Activated CD8-positive, alpha-beta memory T cell treated with anti-CD3 and anti-CD28 coated beads for 36 hours (primary cell): ENCODE data around the gene C14orf39. TPM values are rescaled to one million over a fixed set of nuclear protein-coding genes. Genes with fewer than 3 reads are reported as not detected.
"Not testable (repeated sequence)": the region's sequence is repeated elsewhere in the genome, so short reads cannot be mapped to it uniquely, and the experiment has no call there.

Experiments
- CTCF ChIA-PET: fragments of 350-600 bp; sonication (Branson Sonifier 250); formaldehyde crosslinking; loops from one replicate; lab custom pipeline; 2021; ENCODE audit warnings: antibody characterized with exemption; lab: Charles Lee
- POLR2A ChIA-PET: fragments of 350-600 bp; sonication (Branson Sonifier 250); formaldehyde crosslinking; loops from one replicate; lab custom pipeline; 2021; ENCODE audit warnings: antibody characterized with exemption; lab: Charles Lee
- total RNA-seq, 2 experiments: library from RNA; stranded (reverse); gene quantifications; one replicate each; pipeline ENCODE4 v1.2.3, GENCODE V29; 2021

Gene C14orf39
- total RNA-seq, 2 experiments from 2014 or later: not detected

GRCh38 chr14:60502541-60502940, 16.7 kb upstream of the C14orf39 start:
- POLR2A ChIA-PET: no interaction called here

GRCh38 chr14:60495946-60496345, 10.1 kb upstream of the C14orf39 start:
- POLR2A ChIA-PET: no interaction called here
- CTCF ChIA-PET: no interaction called here

More at GRCh38 chr14:60502541-60502940, 16.7 kb upstream of the C14orf39 start:
- CTCF ChIA-PET: no interaction called here

GRCh38 chr14:60490270-60490669, 4.4 kb upstream of the C14orf39 start:
- ChIA-PET CTCF (no interaction called here), POLR2A (no interaction called here)

GRCh38 chr14:60488175-60488574, 2.3 kb upstream of the C14orf39 start:
- ChIA-PET CTCF (no interaction called here), POLR2A (no interaction called here)

- POLR2A ChIA-PET: no interaction called here
- CTCF ChIA-PET: no interaction called here
These were observed 1.3 kb upstream of the C14orf39 start for GRCh38 chr14:60487211-60487610.

GRCh38 chr14:60485057-60485597, 736 bp downstream of the C14orf39 start:
- POLR2A ChIA-PET: no interaction called here
- CTCF ChIA-PET: no interaction called here

GRCh38 chr14:60482743-60483142, 3.1 kb downstream of the C14orf39 start:
- CTCF ChIA-PET: no interaction called here
- POLR2A ChIA-PET: no interaction called here

GRCh38 chr14:60480248-60480647, 5.6 kb downstream of the C14orf39 start:
- POLR2A ChIA-PET, CTCF ChIA-PET: not testable (repeated sequence)

- CTCF ChIA-PET: interaction anchor here (0.7 kb wide), 1 partner anchor 825 kb away, joined by 3 read pairs; the partner anchor contains the start of gene TMEM30B
- POLR2A ChIA-PET: no interaction called here
These were observed 30.0 kb downstream of the C14orf39 start for GRCh38 chr14:60455875-60456274.

- CTCF ChIA-PET: no interaction called here
- POLR2A ChIA-PET: no interaction called here
These were observed 55.6 kb downstream of the C14orf39 start for GRCh38 chr14:60430276-60430675.

GRCh38 chr14:60420050-60420449, 65.8 kb downstream of the C14orf39 start:
- POLR2A ChIA-PET: no interaction called here
- CTCF ChIA-PET: no interaction called here

GRCh38 chr14:60397550-60397949, 88.3 kb downstream of the C14orf39 start:
- POLR2A ChIA-PET, CTCF ChIA-PET: not testable (repeated sequence)

- ChIA-PET POLR2A (no interaction called here), CTCF (no interaction called here)
These were observed 89.0 kb downstream of the C14orf39 start for GRCh38 chr14:60396718-60397343.

Other genes with a start within 250 kb of the C14orf39 start
- 10 to 100 TPM; 47.3 to 52.6 TPM for gene PPM1A, start 236.8 kb downstream of the C14orf39 start, total RNA-seq
- gene SIX6, start 23.1 kb upstream of the C14orf39 start, total RNA-seq: not detected
- gene SIX1, start 163.4 kb upstream of the C14orf39 start, total RNA-seq: not detected
- under 1 TPM; 0.10 to 0.17 TPM for gene SIX4, start 238.3 kb upstream of the C14orf39 start, total RNA-seq
- gene MNAT1, start 248.7 kb upstream of the C14orf39 start, total RNA-seq: 10 to 100 TPM; 40.6 to 42.5 TPM